Measurements from ENCODE around the gene PLEKHD1.

Gene PLEKHD1

DNA sequence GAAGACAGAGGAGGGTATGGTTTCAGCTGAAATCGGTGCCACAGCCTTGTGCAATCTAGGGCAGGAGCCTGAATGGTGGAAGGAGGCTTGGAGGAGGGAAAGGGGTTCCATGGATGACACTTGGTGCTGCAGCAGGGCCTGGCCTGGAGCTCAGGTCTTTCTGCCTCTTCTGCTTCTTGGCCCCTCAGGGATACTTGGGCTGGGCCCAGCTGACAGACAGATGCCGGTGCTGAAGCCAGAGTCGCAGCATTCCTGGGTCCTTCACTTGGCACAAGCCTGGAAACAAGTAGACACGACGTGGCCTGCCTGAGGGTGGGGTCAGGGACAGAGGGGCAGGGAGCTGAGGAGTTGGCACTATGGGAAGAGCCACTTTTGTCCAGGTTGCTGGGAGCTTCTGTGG is 4.4 kb upstream of the PLEKHD1 start:
- H3K4me3 ChIP-seq (ENCODE audit: low read length), result no peak overlapping the region
- TF ChIP-seq, protein P1, sequence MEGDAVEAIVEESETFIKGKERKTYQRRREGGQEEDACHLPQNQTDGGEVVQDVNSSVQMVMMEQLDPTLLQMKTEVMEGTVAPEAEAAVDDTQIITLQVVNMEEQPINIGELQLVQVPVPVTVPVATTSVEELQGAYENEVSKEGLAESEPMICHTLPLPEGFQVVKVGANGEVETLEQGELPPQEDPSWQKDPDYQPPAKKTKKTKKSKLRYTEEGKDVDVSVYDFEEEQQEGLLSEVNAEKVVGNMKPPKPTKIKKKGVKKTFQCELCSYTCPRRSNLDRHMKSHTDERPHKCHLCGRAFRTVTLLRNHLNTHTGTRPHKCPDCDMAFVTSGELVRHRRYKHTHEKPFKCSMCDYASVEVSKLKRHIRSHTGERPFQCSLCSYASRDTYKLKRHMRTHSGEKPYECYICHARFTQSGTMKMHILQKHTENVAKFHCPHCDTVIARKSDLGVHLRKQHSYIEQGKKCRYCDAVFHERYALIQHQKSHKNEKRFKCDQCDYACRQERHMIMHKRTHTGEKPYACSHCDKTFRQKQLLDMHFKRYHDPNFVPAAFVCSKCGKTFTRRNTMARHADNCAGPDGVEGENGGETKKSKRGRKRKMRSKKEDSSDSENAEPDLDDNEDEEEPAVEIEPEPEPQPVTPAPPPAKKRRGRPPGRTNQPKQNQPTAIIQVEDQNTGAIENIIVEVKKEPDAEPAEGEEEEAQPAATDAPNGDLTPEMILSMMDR (IDR thresholded peaks at IDR 0.05; ENCODE audit: insufficient read depth, low read depth, low read length, missing control alignments), result no peak
- DNase-seq (ENCODE audit: low read depth), result no peak

DNA sequence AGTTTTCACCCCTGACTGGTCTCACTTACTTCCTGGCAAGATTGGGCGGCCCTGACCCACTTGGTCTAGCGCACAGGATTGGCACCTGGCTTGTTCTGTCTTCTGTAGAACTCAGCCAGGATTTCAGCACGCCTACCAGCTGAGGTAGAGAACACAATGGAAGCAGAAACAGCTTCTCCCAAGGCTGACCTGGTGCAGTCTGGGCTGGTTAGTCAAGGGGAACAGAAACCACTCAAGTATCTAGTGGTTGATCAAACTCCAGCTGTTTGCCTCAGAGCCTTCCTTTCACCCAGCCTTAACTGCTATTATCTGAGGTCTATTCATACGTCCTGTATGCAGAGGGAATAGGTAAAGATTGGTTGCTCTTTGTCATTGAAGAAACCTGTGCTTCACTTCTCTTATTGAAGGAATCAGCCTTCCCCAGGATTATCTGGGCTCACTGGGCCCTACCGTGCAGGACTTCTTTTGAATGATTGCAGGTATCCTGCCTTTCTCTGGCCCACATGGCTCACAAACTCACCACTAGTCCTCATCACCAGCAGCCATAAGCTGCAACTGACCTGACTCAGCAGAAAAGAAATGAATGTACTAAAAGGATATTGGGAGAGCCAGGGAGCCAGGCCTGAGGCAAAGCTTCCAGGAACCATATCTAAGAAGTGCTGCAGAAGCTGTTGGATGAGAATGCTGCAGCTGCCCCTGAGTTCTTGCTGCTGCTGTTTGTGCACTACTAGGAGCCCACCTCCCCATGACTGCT is 2.5 kb upstream of the PLEKHD1 start:
- no peak for DNase-seq (ENCODE audit: low read depth)
- TF ChIP-seq, protein P1 (IDR thresholded peaks at IDR 0.05; ENCODE audit: insufficient read depth, low read depth, low read length, missing control alignments), result no peak

GRCh38 chr14:69483765-69484443 is 624 bp upstream of the PLEKHD1 start:
- TF ChIP-seq, protein P1 (IDR thresholded peaks at IDR 0.05; ENCODE audit: insufficient read depth, low read depth, low read length, missing control alignments), result no peak
- peak; percentile 32 for DNase-seq (ENCODE audit: low read depth)
- peak overlapping the region; percentile 29 for H3K4me3 ChIP-seq (ENCODE audit: low read length)

More for the DNA sequence above, 2.5 kb upstream of the PLEKHD1 start:
- H3K4me3 ChIP-seq (ENCODE audit: low read length), result no peak overlapping the region

DNA sequence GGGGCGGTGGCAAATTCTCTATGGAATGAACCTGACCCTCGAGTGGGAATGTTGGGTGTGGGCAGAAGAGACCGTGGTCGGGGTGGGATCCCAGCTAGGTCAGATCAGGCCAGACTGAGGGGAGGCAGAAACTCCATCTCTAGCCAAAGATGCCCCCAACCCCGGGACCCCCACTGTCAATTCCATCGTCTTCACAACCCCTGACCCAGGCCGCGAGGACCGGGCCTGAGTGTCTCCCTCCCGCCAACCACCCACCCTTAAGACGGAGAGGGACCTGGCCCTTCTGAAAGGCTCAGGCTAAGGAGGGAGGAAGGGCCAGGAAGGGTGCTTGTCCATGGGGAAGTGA is 760 bp downstream of the PLEKHD1 start:
- TF ChIP-seq, protein P1 (IDR thresholded peaks at IDR 0.05; ENCODE audit: insufficient read depth, low read depth, low read length, missing control alignments), result no peak
- no peak for DNase-seq (ENCODE audit: low read depth)
- H3K4me3 ChIP-seq (ENCODE audit: low read length), result no peak overlapping the region

DNA sequence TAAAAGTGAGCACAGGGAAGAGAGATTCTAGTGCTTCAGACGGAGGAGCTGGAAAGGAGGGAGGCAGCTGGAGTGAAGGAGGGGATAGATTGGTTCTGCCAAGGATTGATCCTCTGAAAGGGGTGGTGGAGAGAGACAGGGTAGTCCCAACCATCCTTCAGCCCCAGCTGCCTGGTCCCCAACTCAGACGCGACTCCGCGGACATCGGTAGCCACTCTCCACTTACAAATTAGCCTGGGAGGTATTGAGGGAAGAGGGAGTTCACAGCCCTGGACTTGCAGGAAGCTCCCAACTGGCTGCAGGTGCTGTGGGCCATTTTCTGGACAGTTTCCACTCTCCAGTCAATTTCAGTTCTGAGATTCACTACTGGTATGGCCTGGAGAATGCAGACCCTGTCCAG is 1.2 kb downstream of the PLEKHD1 start:
- TF ChIP-seq, protein P1 (IDR thresholded peaks at IDR 0.05; ENCODE audit: insufficient read depth, low read depth, low read length, missing control alignments), result no peak
- H3K4me3 ChIP-seq (ENCODE audit: low read length), result no peak overlapping the region
- no peak for DNase-seq (ENCODE audit: low read depth)

DNA sequence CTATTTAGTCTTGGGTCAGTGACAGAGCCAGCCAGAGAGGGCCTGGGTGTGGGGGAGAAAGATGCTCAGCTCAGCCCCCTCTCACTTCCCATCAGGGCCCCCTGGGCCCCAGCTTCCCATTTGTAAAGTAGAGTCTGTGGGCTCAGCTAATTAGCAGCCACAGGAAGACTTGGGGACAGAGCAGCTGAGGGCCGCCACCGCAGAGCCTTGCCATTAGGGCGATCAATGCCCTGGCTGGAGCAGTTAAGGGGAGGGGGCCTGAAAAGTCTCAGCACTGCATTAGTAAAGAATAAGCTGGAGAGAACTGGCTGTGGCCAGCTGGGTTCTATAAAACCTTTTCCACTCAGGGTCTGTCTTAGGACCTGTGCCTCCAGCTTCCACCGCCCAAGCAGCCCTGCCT is 2.7 kb downstream of the PLEKHD1 start:
- DNase-seq (ENCODE audit: low read depth), result no peak
- TF ChIP-seq, protein P1 (IDR thresholded peaks at IDR 0.05; ENCODE audit: insufficient read depth, low read depth, low read length, missing control alignments), result no peak
- no peak overlapping the region for H3K4me3 ChIP-seq (ENCODE audit: low read length)

Measured in epithelial cell of esophagus (primary cell).